Adrenal gland (tissue), 12 donors: ENCODE measurements around the gene NPRL2. TPM values are rescaled to one million over a fixed set of nuclear protein-coding genes. Genes with fewer than 3 reads are reported as not detected.

Experiments
- DNase-seq, 7 donors: peaks; one replicate each; pipeline ENCODE4 v3.0.0-alpha.2; 2019 to 2020
- H3K27ac ChIP-seq, 5 donors: fragments of 200-600 bp; sonication (generic) in 4 of 5; 1 replicate in 3 of 5; 2 replicates in 2 of 5; pipeline versions ENCODE4 v1.5.1 to v1.8.0; 2016 to 2020; ENCODE audit warnings: mild to moderate bottlenecking in 1 of 5
- H3K27me3 ChIP-seq: fragments of 200-600 bp; 2 replicates; pipeline ENCODE4 v1.8.0; 2021
- H3K36me3 ChIP-seq, 2 donors: fragments of 200-600 bp; replicated peaks in 1 of 2; 1 replicate in 1 of 2; 2 replicates in 1 of 2; pipeline versions ENCODE4 v1.5.1 to v1.8.0; 2018 to 2022
- H3K4me1 ChIP-seq, 2 donors: fragments of 200-600 bp; replicated peaks in 1 of 2; 1 replicate in 1 of 2; 2 replicates in 1 of 2; pipeline versions ENCODE4 v1.5.1 to v1.8.0; 2018 to 2021
- H3K4me3 ChIP-seq, 4 donors: fragments of 200-600 bp; sonication (generic) in 3 of 4; one replicate each; pipeline ENCODE4 v1.5.1; 2016 to 2018
- H3K9me3 ChIP-seq, 3 donors: fragments of 200-600 bp; sonication (generic) in 1 of 3; replicated peaks in 1 of 3; 1 replicate in 2 of 3; 2 replicates in 1 of 3; pipeline versions ENCODE4 v1.5.1 to v1.8.0; 2016 to 2021
- POLR2A ChIP-seq, 2 donors: fragments of 450-650 bp; IDR thresholded peaks; one replicate each; pipeline ENCODE4 v1.6.1; 2017; ENCODE audit warnings: antibody characterized with exemption in 2 of 2, mild to moderate bottlenecking in 2 of 2, moderate library complexity in 1 of 2
- WGBS, 4 donors: extraction: QIAGEN DNeasy Blood & Tissue Kit in 2 of 4; methylation state at CpG; one replicate each; pipeline versions ENCODE4 v1.1.5 to v1.1.7; 2013 to 2017; 5-methylcytosine and 5-hydroxymethylcytosine counted together
- intact Hi-C, 2 donors: fragments of 100-400 bp; cut with DNase I; formaldehyde crosslinking; loops; one replicate each; pipeline versions ENCODE4 v1.14.1 to v1.15.0; 2022 to 2023
- polyA plus RNA-seq, 3 donors: library from polyadenylated mRNA; stranded (reverse); fragments of 200-250 nt in 2 of 3; fragments of 350-450 nt in 1 of 3; fragmentation: Illumina TruSeq in 1 of 3; extraction: RNeasy Lipid Tissue Mini Kit (QIAGEN cat#74804) in 1 of 3; gene quantifications; one replicate each; pipeline ENCODE4 v1.2.3, GENCODE V29; 2013 to 2014
- total RNA-seq, 9 donors: library from RNA; depleted of rRNA in 4 of 9; stranded (reverse); fragments of >200 nt in 4 of 9; fragments of 120-200 nt in 1 of 9; fragmentation: NEBNext Ultra II Directional in 1 of 9; extraction: Animal tissue kit (Norgen Biotek cat#: 25700) in 1 of 9; gene quantifications; one replicate each; pipeline versions ENCODE4 v1.1.0 to v1.2.4, GENCODE V29; 2013 to 2023
- TF ChIP-seq, protein P1 (sequence below), 6 experiments: fragments of 450-650 bp in 4 of 6; fragments of 200-600 bp in 2 of 6; sonication (generic) in 1 of 6; IDR thresholded peaks; 1 replicate in 5 of 6; 2 replicates in 1 of 6; pipeline versions ENCODE4 v1.5.1 to v1.8.0; 2016 to 2021; ENCODE audit warnings: antibody characterized with exemption in 6 of 6, mild to moderate bottlenecking in 2 of 6, moderate library complexity in 1 of 6
- donor health status: healthy with polysubstance abuse.
- donor health status: Bipolar disorder and iron deficiency.
- donor health status: DM: yes; HTN: yes; CAD: no.
- donor health status: DM: no; HTN: no; CAD: no.
- donor health status: DM: no; HTN: no; CAD: no.
- donor health status: DM: yes; HTN: yes; CAD: no.

Gene NPRL2
- total and polyA plus RNA-seq, 12 donors = 16.9 to 57.9 (median 26.3) TPM

DNA sequence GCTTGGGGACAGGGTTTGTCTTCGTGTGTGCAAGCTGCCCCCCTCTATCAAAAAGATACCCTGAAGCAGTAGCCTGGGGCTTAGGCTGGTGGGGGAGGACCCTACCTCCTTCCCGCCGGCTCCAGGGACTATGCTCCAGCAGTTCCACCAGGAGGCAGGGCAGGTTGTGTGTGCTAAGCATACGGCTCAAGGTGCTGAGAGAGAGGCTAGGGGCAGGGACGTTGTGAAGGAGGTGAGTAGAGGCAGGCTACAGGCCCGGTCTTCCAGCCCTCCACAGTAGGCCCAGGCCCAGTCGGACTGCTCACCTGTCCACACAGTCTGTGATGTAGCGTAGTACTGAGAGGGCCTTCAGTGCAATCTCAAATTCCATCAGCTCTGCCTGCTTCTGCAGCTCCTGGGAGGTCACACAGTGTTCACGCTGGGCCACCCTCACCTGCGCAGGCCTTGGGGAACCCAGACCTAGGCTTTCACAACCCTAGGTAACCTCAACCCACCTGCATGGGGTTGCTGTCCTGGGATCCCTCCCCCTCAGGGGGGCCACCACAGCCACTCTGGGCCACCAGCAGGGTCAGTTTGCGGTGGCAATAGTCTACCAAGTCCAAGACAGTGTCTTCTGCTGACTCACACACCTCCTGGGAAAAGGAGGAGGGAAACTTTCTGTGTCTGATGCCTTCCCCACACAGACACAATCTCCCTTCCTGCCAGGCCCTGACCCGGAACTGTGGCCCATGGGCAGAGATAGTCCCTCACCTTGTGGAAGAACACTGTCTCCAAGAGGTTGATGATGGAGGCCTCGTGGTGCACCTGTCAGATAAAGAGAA lies 7.6 kb downstream of the NPRL2 start:
- H3K4me1 ChIP-seq = peaks cover 10 to 17% of the 10 kb centered on the region in 2 donors
- no peak overlapping the region for H3K27ac ChIP-seq
- no peaks in the 10 kb centered on the region for H3K9me3 ChIP-seq
- H3K27me3 ChIP-seq = no peaks in the 10 kb centered on the region
- H3K4me3 ChIP-seq = no peak overlapping the region
- intact Hi-C loops = no loop called here
- H3K36me3 ChIP-seq = peaks cover 0 to 7% of the 10 kb centered on the region in 2 donors
- 78 to 91% (median 85%) methylated on average over 8 to 13 of the region's 13 CpGs for WGBS, 4 donors
- DNase-seq = no peak
- TF ChIP-seq POLR2A (IDR thresholded peaks at IDR 0.05) = no peak
- TF ChIP-seq, protein P1, sequence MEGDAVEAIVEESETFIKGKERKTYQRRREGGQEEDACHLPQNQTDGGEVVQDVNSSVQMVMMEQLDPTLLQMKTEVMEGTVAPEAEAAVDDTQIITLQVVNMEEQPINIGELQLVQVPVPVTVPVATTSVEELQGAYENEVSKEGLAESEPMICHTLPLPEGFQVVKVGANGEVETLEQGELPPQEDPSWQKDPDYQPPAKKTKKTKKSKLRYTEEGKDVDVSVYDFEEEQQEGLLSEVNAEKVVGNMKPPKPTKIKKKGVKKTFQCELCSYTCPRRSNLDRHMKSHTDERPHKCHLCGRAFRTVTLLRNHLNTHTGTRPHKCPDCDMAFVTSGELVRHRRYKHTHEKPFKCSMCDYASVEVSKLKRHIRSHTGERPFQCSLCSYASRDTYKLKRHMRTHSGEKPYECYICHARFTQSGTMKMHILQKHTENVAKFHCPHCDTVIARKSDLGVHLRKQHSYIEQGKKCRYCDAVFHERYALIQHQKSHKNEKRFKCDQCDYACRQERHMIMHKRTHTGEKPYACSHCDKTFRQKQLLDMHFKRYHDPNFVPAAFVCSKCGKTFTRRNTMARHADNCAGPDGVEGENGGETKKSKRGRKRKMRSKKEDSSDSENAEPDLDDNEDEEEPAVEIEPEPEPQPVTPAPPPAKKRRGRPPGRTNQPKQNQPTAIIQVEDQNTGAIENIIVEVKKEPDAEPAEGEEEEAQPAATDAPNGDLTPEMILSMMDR (IDR thresholded peaks at IDR 0.05) = no peak

DNA sequence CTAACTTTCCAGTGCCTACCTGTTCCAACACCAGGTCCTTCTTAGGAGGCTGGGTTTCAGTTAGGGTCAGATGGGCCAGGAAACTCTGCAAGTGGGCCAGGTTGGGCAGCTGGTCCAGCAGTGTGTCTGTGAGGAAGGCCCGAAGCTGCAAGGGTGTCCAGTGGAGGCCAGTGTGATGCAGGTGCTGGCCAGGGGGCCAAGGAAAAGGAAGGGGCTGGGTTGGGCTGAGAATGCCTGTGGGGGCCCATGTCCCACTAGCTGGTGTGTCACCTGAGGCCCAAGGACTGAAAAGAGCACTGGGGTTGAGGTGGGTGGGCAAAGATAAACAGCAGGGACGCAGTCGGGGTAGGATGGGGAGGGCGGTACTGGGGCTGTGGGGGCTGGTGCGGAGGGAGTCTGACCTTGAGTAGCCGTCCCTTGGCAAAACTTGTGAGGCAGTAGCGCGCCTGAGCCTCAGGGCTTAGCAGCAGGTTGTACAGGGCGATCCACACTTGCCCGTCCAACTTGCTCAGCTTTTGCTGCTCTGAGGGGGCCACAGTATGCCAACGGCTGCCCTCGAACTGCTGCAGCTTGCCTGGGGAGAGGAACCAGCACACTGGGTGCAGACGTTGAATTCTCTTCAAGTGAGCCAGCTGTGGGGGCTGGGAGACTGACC lies 8.5 kb downstream of the NPRL2 start:
- no peaks in the 10 kb centered on the region for H3K27me3 ChIP-seq
- no peaks in the 10 kb centered on the region for H3K36me3 ChIP-seq
- no peak for DNase-seq
- H3K4me1 ChIP-seq = peaks cover 14 to 22% of the 10 kb centered on the region in 2 donors
- no peak overlapping the region for H3K27ac ChIP-seq
- intact Hi-C loops = no loop called here
- H3K4me3 ChIP-seq = no peak overlapping the region
- no peaks in the 10 kb centered on the region for H3K9me3 ChIP-seq
- TF ChIP-seq, protein P1 (IDR thresholded peaks at IDR 0.05) = no peak
- no peak for TF ChIP-seq POLR2A (IDR thresholded peaks at IDR 0.05)
- 77 to 90% (median 83%) methylated on average over 12 to 13 of the region's 13 CpGs for WGBS, 4 donors

DNA sequence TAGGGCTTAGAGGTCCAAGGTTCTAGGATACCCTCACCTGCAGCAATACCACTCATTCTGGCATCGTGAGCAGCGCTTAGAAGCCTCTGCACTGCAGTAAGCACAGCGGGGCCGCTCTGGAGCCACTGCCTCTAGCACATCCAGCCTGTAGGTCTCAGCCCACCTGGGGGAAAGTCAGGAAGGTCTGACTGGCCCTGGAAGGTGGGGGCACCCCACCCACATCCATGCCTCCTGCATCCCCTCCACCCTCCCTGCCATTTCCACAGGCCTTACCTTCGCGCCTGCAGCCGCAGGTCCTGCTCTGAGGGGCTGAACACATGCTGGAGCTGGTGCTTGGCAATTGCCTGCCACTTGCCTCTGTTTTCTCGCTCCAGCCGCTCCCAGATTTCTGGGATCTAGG lies 9.0 kb downstream of the NPRL2 start:
- WGBS, 4 donors = 83 to 98% (median 92%) methylated on average over 8 to 9 of the region's 9 CpGs
- peaks cover 16 to 25% of the 10 kb centered on the region in 2 donors for H3K4me1 ChIP-seq
- no peaks in the 10 kb centered on the region for H3K36me3 ChIP-seq
- H3K27ac ChIP-seq = peak overlapping the region in 1 of 5 donors; percentile 92
- TF ChIP-seq POLR2A (IDR thresholded peaks at IDR 0.05) = no peak
- TF ChIP-seq, protein P1 (IDR thresholded peaks at IDR 0.05) = no peak
- H3K4me3 ChIP-seq = peak overlapping the region in 1 of 4 donors; percentile 64
- H3K9me3 ChIP-seq = no peaks in the 10 kb centered on the region
- intact Hi-C loops = no loop called here
- no peaks in the 10 kb centered on the region for H3K27me3 ChIP-seq
- DNase-seq = no peak
